Measurements from ENCODE around the gene ARHGAP24.

GRCh38 chr4:85866508-85866907 is 391.6 kb downstream of the ARHGAP24 start:
- TF ChIP-seq CTCF (IDR thresholded peaks at IDR 0.05) (no peak), POLR2A (IDR thresholded peaks at IDR 0.05) (no peak)
